GM18907 (cell line): ENCODE data around the gene TMEFF1.
A peak's percentile ranks its signal among the peaks of the same experiment; 100 is the strongest.
"Not testable (repeated sequence)": the region's sequence is repeated elsewhere in the genome, so short reads cannot be mapped to it uniquely, and the experiment has no call there.

Source experiments
- ATAC-seq: cut with Tn5 transposase; IDR thresholded peaks from one replicate; pipeline ENCODE4 v1.9.1; 2021; ENCODE audit warnings: mild to moderate bottlenecking, moderate library complexity; ENCODE audit not compliant: unreplicated experiment

The TMEFF1 gene

GRCh38 chr9:100472788-100473275 is at the start of gene TMEFF1:
TMEFF1 (plus strand) TSS chr9:100473149; CDS start chr9:100473545, 396 bp downstream.
- peak; percentile 56 for ATAC-seq

GRCh38 chr9:100425758-100426157 is 47.2 kb upstream of the TMEFF1 start:
- ATAC-seq: no peak

GRCh38 chr9:100426189-100426529 is 46.8 kb upstream of the TMEFF1 start:
- ATAC-seq: no peak

- ATAC-seq: peak; percentile 75
These were observed 46.2 kb upstream of the TMEFF1 start, which contains the start of gene MSANTD3 for GRCh38 chr9:100426530-100427365. MSANTD3 (plus strand) TSS chr9:100427143; CDS start chr9:100441939, 14,796 bp downstream.

GRCh38 chr9:100427366-100428263 is 45.3 kb upstream of the TMEFF1 start:
- ATAC-seq: peak; percentile 70

GRCh38 chr9:100428871-100429654 is 43.9 kb upstream of the TMEFF1 start:
- no peak for ATAC-seq

- no peak for ATAC-seq
These were observed 42.5 kb upstream of the TMEFF1 start for GRCh38 chr9:100430286-100430940.

- ATAC-seq: no peak
These were observed 41.1 kb upstream of the TMEFF1 start for GRCh38 chr9:100431886-100432285.

- no peak for ATAC-seq
These were observed 40.2 kb upstream of the TMEFF1 start for GRCh38 chr9:100432736-100433135.

- ATAC-seq: no peak
These were observed 36.4 kb upstream of the TMEFF1 start for GRCh38 chr9:100436571-100436970.

GRCh38 chr9:100437860-100438805 is 34.8 kb upstream of the TMEFF1 start:
- ATAC-seq: peak; percentile 75

GRCh38 chr9:100440071-100440470 is 32.9 kb upstream of the TMEFF1 start:
- no peak for ATAC-seq

GRCh38 chr9:100440487-100440886 is 32.5 kb upstream of the TMEFF1 start:
- ATAC-seq: not testable (repeated sequence)

- ATAC-seq: no peak
These were observed 31.0 kb upstream of the TMEFF1 start for GRCh38 chr9:100441911-100442361.

- ATAC-seq: no peak
These were observed 28.9 kb upstream of the TMEFF1 start for GRCh38 chr9:100443781-100444768.

- no peak for ATAC-seq
These were observed 27.6 kb upstream of the TMEFF1 start for GRCh38 chr9:100445161-100445902.

GRCh38 chr9:100445903-100446549 is 26.9 kb upstream of the TMEFF1 start:
- ATAC-seq: no peak
